HG02798 (cell line): ENCODE results near the gene MED15.
"Not testable (repeated sequence)": the region's sequence is repeated elsewhere in the genome, so short reads cannot be mapped to it uniquely, and the experiment has no call there.

Experiments
- ATAC-seq: cut with Tn5 transposase; IDR thresholded peaks from one replicate; pipeline ENCODE4 v1.9.1; 2021; ENCODE audit warnings: mild to moderate bottlenecking; ENCODE audit not compliant: unreplicated experiment, poor library complexity

MED15 gene

GRCh38 chr22:20479612-20480196, 27.7 kb upstream of the MED15 start:
- ATAC-seq, result no peak

DNA sequence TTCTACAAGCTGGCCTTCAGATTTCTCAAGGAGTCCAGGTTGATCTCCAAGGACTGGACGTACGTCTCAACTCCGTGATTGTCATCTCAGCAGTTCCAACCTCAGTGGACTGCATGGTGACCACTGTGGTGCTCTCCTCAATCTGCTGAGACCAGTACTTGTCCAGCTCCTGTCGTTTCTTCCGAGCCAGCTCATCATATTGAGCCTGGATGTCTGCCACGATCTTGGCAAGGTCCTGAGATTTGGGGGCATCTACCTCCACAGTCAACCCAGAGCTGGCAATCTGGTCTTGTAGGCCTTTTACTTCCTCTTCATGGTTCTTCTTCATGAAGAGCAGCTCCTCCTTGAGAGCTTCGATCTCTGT, 24.3 kb upstream of the MED15 start:
- not testable (repeated sequence) for ATAC-seq

GRCh38 chr22:20483771-20484170, 23.6 kb upstream of the MED15 start:
- ATAC-seq, result no peak

DNA sequence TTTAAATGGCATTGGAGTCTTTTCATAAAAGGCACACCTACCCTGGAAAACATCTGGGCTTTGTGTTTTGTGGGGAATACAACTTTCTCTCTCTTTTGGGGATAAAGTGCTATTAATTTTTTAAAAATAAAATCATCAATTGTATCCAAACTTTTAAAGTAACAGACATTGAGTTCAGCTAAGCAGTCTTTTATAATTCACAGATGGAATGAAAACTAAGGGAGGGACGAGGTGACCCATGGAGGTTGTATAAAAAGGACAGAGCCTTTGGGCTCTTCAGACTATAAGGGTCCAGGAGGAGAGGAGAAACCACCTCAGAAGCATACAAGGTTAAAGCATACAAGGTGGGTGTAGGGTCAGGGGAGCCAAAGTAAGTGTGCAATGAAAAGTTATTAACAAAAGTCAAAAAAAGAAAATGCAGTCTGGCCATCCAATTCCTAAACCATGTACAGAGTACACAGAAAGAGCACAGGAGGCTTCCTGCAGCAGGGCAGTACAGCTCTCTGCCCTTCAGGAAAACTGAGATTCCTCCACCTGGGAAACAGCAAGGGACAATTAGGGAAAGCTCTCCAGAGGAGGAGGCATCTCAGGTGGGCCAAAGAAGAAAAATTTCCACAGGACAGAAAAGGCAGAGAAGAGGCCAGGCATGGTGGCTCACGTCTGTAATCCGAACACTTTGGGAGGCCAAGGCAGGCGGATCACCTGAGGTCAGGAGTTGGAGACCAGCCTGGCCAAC, 22.3 kb upstream of the MED15 start:
- no peak for ATAC-seq

- ATAC-seq, result no peak
Observed at GRCh38 chr22:20486229-20486628, 21.2 kb upstream of the MED15 start.

GRCh38 chr22:20487715-20488114, 19.7 kb upstream of the MED15 start:
- ATAC-seq, result no peak

DNA sequence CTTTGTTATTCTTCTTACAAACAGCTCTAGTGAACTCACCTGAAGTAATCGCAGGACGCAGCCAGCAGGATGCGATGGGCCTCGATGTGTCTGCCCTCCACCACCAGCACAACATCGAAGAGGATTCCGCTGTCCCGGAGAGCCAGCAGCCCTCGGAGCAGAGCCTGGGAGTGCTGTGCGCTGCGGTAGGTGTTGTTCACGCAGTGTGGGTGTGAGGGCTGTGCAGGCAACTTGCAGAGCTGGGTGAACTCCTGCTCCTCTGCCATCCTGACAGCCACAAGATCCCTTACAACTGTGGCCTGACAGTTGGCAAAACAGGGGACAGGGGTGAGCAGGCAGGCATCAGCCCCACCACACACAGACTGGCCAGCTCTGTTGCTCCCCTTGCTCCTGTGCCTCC, 18.5 kb upstream of the MED15 start:
- ATAC-seq, result no peak

GRCh38 chr22:20490183-20490940, 17.0 kb upstream of the MED15 start:
- no peak for ATAC-seq

- ATAC-seq, result no peak
Observed at GRCh38 chr22:20490941-20491307, 16.5 kb upstream of the MED15 start.

- ATAC-seq, result no peak
Observed at GRCh38 chr22:20491346-20491745, 16.1 kb upstream of the MED15 start.

DNA sequence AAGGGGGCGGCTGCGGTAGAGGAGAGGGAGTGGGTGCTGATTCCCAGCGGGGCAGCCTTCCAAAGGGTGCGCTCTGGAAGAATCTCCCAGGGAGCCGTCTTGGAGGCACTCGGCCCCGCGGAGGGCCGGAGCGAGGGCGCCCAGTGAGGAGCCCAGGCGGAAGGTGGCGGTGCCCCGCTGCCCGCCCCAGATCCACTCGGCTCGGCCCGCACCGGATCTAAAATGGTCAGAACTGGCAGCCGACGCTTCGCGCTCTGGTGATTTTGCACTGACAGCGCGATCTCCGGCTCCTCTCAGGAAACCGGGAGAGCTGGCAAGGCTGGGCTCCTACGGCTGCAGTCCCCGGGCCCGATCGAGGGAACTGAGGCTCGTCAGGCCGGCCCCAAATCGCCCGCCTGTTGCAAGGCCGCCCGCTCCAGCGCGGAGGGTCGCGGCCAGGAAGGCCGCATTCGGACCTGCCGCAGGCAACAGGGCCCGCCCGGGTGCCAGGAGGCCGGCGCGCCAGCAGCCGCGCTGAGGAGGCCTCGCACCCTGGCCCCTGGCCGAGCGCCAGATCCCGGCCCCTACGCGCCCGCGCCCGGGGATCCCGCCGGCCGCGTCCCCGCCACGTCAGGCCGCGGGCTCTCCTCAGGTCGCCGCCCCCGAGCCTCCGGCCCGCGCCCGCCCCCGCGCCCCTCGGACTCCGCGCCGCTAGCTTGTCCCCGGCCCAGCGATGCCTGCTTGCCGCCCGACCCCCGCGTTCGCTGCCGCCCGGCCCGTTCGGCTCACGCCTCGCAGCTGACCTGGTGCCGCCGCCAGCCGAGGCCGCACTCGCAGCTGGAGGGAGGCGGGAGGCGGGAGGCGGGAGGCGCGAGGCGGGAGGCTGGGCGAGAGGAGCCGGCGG, 12.2 kb upstream of the MED15 start, which contains the start of gene KLHL22:
Gene KLHL22, minus strand, starts transcription at position 818 of the 883 bp plus-strand sequence. CDS start 6,584 bp downstream, outside the sequence.
- ATAC-seq, result peak; percentile 57

GRCh38 chr22:20495861-20496681, 11.3 kb upstream of the MED15 start:
- peak; percentile 88 for ATAC-seq

GRCh38 chr22:20497426-20497825, 10.0 kb upstream of the MED15 start:
- no peak for ATAC-seq

DNA sequence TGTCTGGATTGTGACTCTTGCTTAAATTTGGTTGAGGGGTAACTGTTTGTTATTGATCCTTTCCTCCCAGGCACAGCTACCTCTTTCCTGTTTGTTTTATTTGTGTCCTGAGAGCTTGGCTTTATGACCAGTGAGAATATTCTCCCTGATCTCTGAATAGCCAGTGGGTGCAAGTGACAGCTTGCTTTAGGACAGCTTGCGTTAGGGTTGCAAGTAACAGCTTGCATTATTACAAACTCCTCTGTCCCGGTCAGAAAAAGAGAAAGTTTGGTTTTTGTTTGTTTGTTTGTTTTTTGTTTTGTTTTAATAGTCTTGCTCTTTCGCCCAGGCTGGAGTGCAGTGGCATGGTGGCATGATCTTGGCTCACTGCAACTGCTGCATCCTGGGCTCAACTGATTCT, 8.5 kb upstream of the MED15 start:
- ATAC-seq, result no peak

GRCh38 chr22:20499769-20500168, 7.6 kb upstream of the MED15 start:
- no peak for ATAC-seq

DNA sequence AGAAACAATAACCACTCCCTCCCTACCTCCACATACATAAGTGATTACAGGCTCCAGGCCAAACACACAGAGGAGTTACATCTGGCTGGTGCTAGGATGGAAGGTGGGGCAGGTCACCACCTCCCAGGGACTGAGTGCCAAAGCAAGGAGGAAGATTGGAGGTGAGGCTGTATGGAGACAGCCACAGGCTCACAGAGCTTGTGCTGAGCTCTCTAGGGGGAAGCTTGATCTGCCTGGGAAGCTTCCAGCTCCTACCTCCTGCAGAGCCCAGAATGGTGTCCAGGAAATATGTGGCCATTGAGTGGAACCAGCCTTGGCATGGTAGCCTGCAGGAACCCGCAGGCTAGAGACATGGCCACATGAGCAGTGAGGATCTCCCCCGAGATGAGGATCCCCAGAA, 3.6 kb upstream of the MED15 start:
- ATAC-seq, result no peak

- not testable (repeated sequence) for ATAC-seq
Observed at GRCh38 chr22:20504293-20504922, 3.0 kb upstream of the MED15 start.

- no peak for ATAC-seq
Observed at GRCh38 chr22:20506543-20507252, 712 bp upstream of the MED15 start.
